ENCODE measurements around the gene LRG1. TPM values are rescaled to one million over a fixed set of nuclear protein-coding genes. Genes with fewer than 3 reads are reported as not detected.

Gene LRG1
- total RNA-seq, 1 experiment from 2014 or later, result 0.41 TPM

DNA sequence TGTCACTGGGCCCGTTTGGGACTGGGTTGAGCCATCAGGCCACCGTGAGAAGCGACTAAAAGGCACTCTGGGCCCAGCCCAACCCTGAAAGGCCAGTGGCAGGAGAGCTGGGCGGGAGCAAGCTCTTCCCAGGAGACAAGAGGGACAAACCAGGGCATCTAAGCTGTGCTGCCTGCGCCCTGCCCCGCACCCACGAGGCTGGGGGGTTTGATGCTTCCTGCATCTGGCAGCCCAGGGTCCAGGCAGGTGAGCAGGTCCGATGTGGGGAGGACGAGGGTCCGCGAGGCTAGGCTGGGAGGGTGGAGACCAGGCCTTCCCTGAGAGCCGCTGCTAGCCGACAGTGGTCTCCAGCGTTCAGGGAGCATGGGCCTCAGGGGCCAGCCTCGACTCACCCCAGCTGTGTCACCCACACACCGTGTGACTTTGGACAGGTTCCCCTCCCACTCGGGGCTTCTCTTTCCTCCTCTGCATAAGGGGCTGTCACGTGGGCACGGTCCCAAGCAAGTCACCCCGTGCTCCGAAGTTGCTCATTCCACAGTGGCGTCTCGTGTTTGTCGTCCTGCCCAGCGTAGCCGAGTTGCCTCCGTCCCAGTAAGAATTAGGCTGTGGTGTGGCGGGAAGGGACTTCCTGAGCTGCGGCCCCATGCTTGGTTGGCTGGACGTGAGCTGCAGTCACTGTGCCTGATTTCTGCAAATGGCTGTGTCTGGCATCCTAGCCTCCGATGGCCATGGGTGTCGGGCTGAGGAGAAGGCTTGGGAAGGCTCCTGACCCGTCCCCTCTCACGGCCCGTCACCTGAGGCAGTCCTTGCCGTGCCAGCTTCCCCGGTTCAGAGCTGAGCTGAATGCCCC lies 37.3 kb downstream of the LRG1 start:
- in situ Hi-C loops (cut with HindIII; ENCODE audit: low sequenced_read_pairs), result no loop called here
- DNase-seq (ENCODE audit: low spot score), result no peak

DNA sequence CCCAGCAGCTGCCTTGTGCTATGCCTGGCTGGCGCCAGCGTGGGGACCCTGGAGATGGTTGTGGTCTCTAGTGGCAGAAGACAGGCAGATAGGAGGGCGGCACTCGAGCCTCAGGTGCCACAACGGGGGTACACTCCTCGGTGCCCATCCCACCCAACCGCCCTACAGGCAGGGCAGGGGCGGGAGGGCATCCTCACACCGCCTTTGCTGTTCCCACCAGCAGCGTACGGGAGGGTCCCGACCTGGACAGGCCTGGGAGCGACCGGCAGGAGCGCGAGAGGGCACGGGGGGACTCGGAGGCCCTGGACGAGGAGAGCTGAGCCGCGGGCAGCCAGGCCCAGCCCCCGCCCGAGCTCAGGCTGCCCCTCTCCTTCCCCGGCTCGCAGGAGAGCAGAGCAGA lies 38.1 kb downstream of the LRG1 start:
- no peak for DNase-seq (ENCODE audit: low spot score)
- in situ Hi-C loops (cut with HindIII; ENCODE audit: low sequenced_read_pairs), result no loop called here

DNA sequence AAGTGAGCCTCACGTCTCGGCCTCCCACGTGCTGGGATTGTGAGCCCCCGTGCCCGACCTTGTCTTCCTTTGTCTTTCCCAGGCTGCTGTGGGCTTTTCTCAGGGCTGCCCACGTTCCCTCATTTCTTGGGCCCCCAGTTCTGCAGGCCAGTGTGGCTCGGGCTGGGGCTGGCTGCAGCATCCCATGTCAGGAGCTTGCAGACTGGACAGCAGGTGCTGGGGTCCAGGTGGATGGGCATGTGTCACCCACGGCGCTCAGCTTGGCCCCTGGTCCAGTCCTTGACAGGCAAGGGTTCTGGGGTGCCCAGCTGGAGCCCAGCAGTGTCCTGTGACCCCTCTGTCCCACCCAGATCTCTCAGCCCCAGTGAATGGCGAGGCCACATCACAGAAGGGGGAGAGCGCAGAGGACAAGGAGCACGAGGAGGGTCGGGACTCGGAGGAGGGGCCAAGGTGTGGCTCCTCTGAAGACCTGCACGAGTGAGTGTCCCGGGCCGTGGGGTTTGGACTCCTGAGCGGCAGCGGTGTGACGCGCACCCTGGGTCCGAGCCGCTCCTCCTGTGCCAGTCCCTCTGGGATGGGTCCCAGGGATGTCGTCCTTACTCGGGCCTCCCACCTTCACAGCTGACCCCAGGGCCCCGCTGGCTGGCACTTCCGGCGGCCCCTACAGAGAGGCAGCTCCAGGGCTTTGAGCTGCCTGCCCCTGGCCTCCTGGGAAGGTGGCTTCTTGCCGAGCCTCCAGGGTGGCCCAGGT lies 38.8 kb downstream of the LRG1 start:
- in situ Hi-C loops (cut with HindIII; ENCODE audit: low sequenced_read_pairs), result no loop called here
- DNase-seq (ENCODE audit: low spot score), result no peak

DNA sequence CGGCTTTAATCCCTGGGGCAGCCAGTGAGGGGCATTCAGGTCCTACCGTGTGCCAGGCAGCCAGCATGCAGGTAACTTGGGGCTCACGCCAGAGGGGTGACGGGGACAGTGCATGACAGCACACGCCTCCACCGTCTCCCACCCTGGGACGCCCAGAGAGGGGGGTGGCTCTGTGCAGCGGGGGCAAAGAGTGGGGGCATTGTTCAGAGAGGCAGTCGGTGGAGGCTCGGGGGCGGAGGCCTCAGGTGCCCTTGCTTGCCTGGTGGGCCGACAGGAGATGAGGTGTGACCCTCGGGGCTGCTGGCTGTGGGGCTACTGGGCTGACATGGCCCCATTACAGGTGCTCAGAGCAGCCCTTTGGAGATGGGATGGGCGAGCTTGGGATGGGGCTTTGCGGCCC lies 40.0 kb downstream of the LRG1 start:
- in situ Hi-C loops (cut with HindIII; ENCODE audit: low sequenced_read_pairs), result no loop called here
- DNase-seq (ENCODE audit: low spot score), result no peak

DNA sequence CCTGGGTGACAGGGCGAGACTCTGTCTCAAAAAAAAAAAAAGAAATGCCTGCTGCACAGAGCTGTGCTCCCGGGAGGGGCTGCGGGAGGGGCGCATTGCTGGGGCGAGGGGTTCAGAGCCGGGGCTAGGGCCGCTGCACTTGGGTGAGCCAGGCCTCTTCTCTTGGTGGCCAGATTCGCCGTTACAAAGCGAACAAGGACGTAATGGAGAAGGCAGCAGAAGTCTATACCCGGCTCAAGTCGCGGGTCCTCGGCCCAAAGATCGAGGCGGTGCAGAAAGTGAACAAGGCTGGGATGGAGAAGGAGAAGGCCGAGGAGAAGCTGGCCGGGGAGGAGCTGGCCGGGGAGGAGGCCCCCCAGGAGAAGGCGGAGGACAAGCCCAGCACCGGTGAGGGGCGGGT lies 40.5 kb downstream of the LRG1 start:
- in situ Hi-C loops (cut with HindIII; ENCODE audit: low sequenced_read_pairs), result no loop called here
- DNase-seq (ENCODE audit: low spot score), result no peak

DNA sequence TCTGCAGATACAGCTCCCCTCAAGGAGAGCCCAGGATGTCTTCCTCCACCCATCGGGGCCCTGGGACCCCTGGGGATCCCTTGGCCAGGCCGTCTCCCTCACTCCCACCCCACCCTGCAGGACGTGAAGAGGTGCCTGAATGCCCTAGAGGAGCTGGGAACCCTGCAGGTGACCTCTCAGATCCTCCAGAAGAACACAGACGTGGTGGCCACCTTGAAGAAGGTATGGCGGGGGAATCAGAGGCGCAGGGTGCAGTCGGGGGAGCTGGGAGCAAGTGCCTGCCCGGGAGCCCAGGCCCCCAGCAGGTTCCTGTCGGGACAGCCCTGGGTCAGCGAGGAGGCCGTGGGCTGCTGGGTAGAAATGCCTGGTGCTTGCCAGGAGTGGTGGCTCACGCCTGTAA lies 41.1 kb downstream of the LRG1 start:
- DNase-seq (ENCODE audit: low spot score), result no peak
- in situ Hi-C loops (cut with HindIII; ENCODE audit: low sequenced_read_pairs), result no loop called here

DNA sequence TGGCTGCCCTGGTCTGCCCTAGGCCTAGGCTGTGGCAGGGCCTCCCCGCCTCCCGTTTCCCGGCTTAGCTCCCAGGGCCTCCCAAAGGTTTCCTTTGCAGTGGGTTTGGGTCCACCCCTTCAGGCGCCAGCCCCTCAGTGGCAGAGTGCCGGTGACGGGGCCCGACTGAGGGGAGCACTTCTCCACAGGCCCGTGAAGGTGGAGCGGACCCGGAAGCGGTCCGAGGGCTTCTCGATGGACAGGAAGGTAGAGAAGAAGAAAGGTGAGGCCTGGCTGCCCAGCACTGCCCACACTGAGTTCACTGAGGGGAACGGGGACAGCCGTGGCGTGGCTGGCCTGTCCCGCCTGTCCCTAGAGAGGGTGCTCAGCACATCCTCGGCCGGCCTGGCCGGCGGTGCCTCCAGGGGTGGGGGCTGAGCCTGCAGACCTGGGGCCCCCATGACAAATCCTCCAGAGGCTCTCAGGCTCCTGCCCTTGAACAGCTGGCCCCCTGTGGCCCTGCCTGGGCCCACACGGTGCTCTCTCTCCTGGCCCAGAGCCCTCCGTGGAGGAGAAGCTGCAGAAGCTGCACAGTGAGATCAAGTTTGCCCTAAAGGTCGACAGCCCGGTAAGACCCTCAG lies 42.0 kb downstream of the LRG1 start:
- DNase-seq (ENCODE audit: low spot score), result no peak
- in situ Hi-C loops (cut with HindIII; ENCODE audit: low sequenced_read_pairs), result no loop called here

DNA sequence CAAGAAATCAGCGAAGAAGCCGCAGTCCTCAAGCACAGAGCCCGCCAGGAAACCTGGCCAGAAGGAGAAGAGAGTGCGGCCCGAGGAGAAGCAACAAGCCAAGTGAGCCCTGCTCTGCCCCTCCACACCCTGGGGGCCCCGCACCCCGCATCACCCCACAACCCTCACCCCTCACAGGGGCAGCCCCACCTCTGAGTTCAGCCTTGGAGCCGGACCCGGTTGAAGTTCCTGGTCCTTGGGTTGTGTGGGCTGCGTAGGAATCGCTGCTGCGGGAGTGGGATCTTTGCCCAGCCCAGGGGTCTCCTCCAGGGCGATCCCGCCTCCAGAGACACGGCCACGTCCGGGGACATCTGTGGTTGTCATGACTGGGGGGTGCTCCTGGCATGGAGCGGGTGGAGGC lies 43.5 kb downstream of the LRG1 start:
- DNase-seq (ENCODE audit: low spot score), result no peak
- in situ Hi-C loops (cut with HindIII; ENCODE audit: low sequenced_read_pairs), result no loop called here

DNA sequence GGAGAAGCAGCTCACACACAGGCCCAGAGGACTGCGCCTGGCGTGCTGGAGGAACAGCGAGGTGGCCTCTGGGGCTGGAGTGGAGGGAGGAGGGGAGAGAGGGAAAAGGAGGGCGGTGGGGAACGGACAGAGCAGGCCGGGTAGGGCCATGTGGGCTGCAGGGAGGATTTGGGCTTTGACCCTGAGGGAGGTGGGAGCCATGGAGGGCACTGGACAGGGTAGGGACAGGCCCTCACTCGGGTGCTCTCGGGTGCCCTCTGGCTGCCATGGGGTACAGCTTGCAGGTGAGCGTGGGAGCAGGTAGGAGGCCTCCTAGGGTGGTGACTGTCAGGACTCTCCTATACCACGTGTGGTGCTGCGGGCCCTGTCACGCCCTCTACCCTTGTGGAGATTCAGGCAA lies 44.4 kb downstream of the LRG1 start:
- DNase-seq (ENCODE audit: low spot score), result no peak
- in situ Hi-C loops (cut with HindIII; ENCODE audit: low sequenced_read_pairs), result no loop called here

DNA sequence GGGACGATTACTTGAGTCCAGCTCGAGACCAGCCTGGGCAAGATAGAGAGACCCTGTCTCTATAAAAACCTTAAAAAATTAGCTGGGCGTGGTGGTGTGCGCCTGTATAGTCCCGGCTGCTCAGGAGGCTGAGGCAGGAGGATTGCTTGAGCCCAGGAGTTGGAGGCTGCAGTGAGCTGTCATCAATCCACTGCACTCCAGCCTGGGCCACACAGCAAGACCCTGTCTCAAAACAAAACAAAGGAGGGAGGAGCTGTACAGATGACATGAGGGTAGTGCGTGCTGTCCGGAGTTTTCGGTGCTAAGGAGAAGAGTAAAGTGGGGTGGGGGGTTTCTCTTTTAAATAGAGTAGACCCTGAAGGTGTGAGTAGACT lies 45.2 kb downstream of the LRG1 start:
- DNase-seq (ENCODE audit: low spot score), result no peak
- in situ Hi-C loops (cut with HindIII; ENCODE audit: low sequenced_read_pairs), result no loop called here

DNA sequence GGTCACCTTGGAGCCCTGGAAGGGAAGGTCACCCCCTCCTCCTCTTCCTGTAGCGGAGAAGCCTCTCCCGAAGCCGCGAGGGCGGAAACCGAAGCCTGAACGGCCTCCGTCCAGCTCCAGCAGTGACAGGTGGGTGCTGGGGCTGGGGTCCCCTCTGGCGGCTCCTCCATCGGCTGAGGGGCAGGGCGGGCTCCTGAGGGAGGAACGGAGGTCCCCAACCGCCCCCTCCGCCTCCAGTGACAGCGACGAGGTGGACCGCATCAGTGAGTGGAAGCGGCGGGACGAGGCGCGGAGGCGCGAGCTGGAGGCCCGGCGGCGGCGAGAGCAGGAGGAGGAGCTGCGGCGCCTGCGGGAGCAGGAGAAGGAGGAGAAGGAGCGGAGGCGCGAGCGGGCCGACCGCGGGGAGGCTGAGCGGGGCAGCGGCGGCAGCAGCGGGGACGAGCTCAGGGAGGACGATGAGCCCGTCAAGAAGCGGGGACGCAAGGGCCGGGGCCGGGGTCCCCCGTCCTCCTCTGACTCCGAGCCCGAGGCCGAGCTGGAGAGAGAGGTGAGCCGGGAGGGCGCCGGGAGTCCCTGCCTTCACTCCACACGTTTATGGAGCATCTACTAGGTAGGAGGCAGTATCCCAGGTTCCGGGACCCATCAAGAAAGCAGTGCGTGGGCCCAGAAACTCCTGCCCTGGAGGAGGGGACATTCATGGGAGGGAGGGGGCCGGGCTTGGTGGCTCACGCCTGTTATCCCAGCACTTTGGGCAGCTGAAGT lies 45.7 kb downstream of the LRG1 start:
- in situ Hi-C loops (cut with HindIII; ENCODE audit: low sequenced_read_pairs), result no loop called here
- no peak for DNase-seq (ENCODE audit: low spot score)

DNA sequence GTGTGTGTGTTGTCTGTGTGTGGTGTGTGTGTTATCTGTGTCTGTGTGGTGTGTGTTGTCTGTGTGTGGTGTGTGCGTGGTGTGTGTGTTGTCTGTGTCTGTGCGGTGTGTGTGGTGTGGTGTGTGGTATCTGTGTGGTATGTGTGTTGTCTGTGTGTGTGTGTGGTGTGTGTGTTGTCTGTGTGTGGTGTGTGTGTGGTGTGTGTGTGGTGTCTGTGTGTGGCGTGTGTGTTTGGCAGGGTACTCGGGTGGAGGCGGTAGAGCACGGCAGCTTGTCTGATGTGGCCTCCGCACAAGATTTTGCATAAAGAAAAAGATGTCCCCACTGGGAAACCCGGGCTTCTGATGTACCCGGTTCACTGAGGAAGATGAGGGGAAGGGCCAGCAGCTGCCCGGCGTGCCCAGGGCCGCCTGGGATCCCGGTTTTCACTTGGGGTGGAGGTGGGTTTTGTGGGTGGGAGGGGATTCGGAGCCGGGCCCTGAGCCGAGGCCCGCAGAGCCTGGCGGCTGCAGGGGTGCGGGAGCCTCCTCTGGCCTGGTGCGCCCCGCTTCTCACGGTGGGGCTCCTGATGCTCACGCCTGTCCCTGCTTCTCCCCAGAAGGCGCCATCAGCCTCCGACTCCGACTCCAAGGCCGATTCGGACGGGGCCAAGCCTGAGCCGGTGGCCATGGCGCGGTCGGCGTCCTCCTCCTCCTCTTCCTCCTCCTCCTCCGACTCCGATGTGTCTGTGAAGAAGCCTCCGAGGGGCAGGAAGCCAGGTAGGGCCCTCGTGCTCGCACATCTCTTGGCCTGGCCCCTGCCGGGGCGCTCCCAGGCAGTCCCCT lies 46.5 kb downstream of the LRG1 start:
- in situ Hi-C loops (cut with HindIII; ENCODE audit: low sequenced_read_pairs), result no loop called here
- DNase-seq (ENCODE audit: low spot score), result no peak

DNA sequence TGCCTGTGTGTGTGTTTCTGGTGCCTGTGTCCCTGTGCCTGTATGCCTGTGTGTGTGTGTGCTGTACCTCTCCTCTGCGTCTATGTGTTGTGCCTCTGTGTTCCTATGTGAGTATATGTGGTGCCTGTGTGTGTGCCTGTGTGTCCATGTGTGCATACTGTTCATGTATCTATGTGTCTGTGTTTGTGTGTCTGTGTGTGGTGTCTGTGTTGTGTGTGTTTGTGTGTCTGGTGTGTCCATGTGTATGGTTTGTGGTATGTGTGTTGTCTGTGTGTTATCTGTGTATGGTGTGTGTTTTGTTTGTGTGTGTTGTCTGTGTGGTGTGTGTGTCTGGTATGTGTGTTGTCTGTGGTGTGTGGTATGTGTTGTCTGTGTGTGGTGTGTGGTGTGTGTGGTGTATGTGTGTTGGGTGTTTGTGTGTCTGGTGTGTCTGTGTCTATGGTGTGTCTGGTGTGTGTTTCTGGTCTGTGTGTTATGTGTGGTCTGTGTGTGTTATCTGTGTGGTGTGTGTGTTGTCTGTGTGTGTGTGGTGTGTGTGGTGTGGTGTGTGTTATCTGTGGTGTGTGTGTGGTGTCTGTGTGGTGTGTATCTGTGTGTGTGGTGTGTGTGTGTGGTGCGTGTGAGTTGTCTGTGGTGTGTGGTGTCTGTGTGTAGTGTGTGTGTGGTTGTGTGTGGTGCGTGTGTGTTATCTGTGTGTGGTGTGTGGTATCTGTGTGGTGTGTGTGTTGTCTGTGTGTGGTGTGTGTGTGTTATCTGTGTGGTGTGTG lies 47.3 kb downstream of the LRG1 start:
- in situ Hi-C loops (cut with HindIII; ENCODE audit: low sequenced_read_pairs), result no loop called here
- no peak for DNase-seq (ENCODE audit: low spot score)

DNA sequence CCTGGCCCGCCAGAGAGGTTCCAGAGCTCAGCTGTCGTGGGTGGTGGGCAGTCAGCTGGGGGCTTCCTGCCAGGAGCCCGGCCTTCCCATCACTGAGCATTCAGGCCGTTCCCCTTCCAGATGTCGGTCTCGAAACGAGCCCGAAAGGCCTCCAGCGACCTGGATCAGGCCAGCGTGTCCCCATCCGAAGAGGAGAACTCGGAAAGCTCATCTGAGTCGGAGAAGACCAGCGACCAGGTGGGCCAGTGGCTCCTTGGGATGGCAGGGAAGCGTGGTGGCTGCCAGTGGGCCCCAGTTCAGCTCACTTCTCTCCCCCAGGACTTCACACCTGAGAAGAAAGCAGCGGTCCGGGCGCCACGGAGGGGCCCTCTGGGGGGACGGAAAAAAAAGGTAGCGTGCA lies 48.4 kb downstream of the LRG1 start:
- no peak for DNase-seq (ENCODE audit: low spot score)
- in situ Hi-C loops (cut with HindIII; ENCODE audit: low sequenced_read_pairs), result no loop called here

DNA sequence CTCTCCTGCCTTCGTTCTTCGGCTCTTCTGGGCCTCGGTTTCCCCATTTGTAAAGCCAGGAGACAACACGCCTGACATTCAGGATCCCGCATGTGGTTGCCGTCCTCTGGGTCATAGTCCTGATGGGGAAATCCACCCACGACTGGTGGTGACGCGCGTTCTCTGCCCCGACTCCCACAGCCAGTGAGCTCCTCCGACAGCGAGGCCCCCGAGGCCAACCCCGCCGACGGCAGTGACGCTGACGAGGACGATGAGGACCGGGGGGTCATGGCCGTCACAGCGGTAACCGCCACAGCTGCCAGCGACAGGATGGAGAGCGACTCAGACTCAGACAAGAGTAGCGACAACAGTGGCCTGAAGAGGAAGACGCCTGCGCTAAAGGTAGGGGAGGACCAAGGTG lies 51.3 kb downstream of the LRG1 start:
- in situ Hi-C loops (cut with HindIII; ENCODE audit: low sequenced_read_pairs), result no loop called here
- DNase-seq (ENCODE audit: low spot score), result no peak

DNA sequence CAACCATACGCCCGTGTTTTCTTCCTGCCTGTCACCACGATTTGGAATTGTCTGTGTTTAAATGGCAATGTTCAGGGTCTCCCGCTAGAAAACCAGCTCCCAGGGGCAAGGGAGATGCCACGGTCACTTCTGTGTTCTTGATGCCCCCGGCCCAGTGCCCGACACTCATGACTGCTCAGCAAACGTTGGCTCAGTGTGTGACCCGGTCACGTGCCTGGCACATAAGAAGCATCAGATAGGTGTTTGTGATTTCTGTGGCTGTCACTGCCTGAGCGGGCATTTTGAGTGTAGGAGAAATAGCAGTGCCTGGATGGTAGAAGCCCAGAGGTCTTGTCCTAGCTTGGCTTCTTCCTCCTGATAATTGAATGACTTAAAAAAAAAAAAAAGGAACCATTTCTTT lies 52.3 kb downstream of the LRG1 start:
- in situ Hi-C loops (cut with HindIII; ENCODE audit: low sequenced_read_pairs), result no loop called here
- peak; percentile 45 for DNase-seq (ENCODE audit: low spot score)
